Renal cortical epithelial cell (primary cell): ENCODE results near the gene PARVB. TPM values are rescaled to one million over a fixed set of nuclear protein-coding genes. Genes with fewer than 3 reads are reported as not detected.

Experiments
- DNase-seq: peaks from one replicate; pipeline ENCODE4 v3.0.0-alpha.2; 2011; ENCODE audit warnings: low read depth
- total RNA-seq: library from RNA; depleted of rRNA; stranded (reverse); fragments of >200 nt; gene quantifications from 2 replicates; pipeline ENCODE4 v1.2.3, GENCODE V29; 2014

The PARVB gene
- total RNA-seq, 1 donor from 2014 or later, result 20.3 TPM

DNA sequence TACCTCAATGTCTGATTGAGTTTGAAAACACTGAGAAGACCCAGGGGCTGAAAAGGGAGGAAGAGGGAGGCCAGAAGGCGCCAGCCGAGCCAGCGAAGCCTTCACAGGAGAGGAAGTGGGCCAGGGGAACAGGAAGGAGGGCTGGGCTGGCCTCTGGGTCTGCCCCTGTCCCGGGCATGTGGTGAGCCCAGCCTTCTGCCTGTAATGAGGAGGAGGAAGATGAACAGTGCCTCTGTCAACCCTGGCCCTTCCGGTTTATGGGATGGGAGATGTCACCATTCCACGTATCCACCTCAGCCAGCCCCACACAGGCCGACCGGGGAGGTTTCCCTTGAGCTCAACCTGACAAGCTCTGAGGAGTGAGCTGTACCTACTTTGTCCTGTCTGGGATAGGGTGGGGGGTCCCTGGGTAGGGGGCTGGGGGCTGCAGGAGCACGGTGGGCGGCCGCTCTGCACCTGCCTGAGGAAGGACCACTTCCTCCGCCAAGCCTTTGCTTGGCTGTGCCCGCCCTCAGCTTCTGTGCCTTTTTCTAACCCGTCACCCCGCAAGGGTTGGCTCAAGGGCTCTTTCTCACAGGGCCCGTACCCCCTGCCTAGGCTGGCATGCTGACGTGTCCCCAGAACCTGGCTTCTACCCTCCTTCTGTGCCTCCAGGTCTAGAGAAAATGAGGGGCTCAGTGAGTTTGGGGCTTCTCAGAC is 158.6 kb downstream of the PARVB start:
- no peak for DNase-seq

DNA sequence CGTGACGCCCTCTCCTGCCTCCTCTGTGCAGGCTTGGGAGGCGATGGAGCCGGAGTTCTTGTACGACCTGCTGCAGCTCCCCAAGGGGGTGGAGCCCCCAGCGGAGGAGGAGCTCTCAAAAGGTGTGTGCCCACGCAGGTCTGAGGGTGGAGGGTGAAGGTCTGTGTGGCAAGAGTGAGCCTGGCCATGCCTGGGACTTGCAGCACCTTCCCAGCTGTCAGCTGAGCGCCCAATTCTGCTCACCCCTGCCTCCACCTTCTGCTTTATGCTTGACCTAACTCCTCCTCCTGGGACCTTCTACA is 159.1 kb downstream of the PARVB start:
- DNase-seq, result no peak

DNA sequence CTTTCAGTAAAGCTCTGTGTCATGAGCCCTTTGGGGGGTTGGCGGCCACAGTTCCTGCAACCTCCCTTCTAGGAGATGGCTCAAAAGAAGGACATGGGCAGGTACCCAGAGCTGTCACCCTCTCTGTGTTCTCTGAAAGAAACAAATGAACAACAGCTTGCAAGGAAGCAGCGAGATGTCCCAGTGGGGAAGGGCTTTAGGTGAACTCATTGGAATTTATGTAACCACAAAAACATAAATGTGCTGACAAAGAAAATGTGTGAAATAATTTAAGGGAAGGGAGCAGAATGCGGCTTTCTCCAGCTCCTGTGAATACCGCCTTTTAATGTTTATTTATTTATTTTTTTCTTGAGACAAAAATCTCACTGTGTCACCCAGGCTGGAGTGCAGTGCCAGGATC is 159.9 kb downstream of the PARVB start:
- DNase-seq, result no peak

DNA sequence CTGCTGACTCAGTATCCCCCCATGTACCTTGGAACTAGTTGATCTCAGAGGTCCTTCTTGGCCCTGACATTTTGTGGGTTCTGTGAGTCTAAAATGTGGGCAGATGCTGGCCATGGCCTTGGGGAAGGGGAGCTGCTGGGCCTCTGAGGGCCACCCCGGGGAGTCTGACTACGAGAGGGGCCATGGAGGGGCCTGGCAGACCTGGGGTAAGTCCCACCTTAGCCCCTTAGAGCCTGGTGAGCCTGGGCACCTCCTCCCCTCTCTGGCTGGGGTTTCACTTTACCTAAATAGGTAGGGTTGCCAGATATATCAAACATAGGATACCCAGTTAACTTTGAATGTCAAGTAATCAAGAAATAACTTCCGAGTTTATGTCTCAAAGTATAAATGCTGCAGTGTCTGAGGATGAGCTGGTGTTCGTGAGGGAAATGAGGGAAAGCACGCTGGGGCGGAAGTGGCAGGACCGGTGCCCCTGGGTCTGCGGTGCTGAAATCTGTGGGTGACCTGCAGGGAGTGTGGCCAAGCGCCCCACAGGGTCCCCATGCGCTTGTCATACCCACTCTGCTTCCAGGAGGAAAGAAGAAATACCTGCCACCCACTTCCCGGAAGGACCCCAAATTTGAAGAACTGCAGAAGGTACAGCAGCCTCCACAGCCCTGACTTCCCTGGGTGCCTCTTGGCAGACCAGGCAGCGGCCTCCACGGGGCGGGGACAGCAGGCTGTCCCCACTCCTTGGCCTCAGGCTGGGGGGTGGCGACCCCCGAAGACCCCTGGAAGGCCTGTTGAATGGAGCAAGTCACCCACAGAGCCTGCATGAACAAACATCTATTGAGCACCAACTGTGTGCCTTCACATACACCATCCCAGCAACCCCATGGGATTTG is 161.4 kb downstream of the PARVB start:
- DNase-seq, result no peak

DNA sequence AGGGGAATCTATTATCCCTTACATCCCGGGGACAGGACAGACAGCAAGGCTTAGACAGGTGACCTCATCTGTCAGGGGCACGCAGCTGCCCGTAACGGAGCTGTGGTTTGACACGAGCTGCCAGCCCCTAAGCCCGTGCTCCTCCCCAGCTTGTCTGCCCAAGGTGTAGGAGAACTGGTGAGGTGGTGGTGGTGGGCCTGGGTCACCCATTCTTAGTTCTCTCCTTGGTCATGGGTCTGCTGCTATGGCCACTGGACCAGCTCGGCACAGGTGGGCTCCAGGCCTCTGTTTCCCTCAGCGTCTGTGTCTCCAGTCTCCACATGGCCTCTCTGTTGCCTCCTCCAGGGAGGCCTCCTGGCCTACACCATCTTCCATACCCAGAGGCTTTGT is 162.0 kb downstream of the PARVB start:
- DNase-seq, result no peak

DNA sequence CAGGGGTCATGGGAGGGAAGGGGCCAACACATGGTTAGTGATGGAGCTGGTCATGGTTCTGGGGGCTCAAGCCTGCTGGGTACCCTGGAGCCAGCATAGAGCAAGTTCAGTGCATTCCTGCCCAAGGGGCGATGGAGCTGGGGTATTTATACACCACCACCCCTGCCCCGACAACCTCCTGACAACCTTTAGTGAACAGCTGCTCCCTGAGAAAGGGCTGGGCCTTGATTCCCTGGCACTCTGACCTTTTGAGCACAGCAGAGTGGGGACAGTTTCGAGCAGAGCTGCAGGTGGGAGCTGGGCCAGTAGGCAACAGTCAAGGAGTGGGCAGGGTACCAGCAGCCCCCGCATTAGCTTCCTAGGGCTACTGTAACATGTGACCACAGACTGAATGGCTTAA is 162.6 kb downstream of the PARVB start:
- DNase-seq, result no peak

DNA sequence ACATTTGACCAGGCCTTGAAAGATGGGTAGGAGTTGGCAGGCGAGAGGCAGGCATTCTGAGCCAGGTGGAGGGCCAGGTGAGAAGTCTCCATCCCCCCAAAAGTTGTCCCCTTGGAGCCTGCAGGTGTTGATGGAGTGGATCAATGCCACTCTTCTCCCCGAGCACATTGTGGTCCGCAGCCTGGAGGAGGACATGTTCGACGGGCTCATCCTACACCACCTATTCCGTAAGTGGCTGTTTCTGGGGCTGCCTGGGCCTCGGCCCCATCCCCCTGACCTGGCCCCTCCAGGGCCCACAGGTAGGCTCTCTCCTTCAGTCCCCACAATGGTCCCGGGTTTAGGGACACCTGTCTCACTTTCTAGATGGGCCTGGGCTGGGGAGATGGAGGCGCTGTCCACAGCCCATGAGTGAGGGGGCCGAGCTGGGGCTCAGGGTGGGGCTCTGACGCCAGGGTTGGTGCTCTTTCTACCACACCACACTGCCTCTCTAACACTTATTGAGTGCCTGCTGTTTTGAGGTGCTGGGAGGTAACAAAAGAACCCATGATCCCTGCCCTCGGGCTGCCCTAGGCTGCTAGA is 163.6 kb downstream of the PARVB start:
- DNase-seq, result no peak

DNA sequence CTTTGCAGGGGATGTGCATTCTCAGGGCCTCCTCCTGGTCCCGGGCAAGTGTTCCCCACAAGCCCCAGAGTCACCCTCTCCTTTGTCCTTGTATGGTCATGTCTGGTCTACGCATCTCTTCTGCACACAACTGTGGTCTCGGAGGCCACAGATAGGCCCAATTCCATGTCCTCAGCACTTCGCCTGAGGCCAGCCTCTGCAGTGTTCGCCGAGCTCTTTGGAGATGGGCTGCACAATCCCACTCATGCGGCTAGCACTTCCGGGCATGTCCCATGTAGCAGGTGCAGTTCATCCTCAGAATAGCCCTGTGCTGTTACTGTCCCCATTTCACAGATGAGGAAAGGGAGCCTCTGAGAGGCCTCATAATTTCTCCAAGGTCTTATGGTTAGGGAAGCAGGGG is 164.2 kb downstream of the PARVB start:
- DNase-seq, result no peak

DNA sequence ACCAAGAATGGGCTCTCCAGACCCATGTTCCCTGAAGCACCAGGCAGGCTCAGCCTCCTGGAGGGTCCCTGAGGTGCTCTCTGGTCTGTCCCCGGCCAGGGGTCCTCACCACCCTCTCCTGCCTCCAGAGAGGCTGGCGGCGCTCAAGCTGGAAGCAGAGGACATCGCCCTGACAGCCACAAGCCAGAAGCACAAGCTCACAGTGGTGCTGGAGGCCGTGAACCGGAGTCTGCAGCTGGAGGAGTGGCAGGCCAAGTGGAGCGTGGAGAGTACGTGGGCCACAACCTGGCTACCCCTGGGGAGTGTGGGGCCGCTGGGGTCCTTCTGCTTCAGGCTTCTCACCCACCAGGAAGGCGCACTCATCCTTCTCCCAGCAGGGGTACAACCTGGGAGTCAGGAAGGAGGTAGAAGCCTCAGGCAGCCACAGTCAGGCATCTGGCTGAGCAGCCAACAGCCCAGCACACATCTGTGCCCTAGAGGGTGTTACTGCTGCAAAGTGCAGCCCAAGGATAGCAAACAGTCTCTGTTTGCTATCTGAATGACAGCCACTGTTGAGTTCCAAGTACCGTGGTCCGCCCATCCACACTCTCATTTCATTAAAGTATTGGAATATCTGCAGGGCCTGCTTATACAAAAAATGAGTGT is 165.0 kb downstream of the PARVB start:
- no peak for DNase-seq

DNA sequence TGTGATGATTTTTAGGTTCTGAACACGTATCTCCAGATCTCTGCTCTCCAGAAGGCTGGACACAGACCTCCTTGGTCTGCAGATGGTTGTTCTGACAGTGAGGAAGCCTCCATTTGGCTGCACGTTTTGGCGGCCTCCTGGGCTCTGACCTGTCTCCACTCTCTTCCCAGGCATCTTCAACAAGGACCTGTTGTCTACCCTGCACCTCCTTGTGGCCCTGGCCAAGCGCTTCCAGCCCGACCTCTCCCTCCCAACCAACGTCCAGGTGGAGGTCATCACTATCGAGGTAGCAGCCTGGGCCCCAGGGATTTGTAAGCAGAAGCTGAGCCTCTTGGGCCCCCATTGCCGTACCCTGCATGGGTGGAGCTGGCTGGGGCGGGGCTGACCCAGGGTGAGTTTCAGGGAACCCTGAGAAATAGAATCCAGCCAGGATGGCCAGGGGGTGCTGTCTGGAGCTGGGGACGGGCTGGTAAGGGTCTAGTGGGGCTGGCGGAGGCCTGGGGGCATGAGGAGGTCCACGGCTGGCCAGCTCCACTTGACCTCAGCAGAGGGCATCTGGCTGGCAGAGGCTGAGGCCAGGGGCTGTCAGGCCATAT is 166.4 kb downstream of the PARVB start:
- no peak for DNase-seq

DNA sequence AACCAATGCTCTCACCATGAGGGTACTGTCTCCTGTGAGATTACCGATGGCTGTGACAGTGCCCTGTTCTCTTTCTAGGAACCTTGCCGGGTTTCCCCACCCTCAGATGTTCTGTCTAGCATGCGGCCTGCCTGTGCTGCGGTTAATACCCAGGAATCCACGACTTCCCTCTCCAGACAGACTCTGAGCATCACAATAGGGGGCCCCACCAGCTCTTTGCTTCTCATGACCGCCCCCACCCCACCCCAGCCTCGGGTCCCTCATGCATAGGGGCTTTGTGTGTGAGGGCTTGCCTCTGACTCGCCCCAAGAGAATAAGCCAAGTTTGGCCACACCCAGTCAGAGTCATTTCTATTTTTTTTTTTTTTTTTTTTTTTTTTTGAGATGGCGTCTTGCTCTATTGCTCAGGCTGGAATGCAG is 166.9 kb downstream of the PARVB start:
- DNase-seq, result peak; percentile 1

DNA sequence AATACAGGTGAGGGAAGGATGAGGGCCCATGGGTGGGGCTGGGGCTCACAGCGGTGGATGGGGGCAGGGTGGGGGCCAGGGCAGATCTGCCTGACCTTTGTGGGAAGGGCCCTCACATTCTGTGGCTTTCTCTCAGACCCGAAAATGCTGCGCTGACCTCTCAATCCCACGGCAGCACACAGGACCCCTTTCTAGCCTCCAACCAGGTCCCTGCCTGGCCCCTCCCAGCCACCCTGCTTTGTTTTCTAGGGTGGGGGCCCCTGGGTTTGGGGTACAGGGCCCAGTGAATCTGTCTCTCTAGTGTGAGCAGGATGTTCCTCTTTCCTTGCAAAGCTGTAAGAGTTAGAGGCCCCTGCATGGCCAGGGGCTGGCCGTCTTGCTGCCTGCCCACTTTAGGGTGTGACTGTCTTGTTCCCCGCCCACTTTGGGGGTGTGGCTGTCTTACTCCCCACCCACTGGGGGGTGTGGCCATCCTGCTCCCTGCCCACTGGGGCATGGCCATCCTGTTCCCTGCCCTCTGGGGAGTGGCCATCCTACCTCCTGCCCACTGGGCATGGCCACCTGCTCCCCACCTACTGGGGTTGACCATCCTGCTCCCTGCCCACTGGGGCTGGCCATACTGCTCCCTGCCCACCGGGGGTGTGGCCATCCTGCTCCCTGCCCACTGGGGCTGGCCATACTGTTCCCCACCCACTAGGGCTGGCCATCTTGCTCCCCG is 168.2 kb downstream of the PARVB start:
- no peak for DNase-seq

DNA sequence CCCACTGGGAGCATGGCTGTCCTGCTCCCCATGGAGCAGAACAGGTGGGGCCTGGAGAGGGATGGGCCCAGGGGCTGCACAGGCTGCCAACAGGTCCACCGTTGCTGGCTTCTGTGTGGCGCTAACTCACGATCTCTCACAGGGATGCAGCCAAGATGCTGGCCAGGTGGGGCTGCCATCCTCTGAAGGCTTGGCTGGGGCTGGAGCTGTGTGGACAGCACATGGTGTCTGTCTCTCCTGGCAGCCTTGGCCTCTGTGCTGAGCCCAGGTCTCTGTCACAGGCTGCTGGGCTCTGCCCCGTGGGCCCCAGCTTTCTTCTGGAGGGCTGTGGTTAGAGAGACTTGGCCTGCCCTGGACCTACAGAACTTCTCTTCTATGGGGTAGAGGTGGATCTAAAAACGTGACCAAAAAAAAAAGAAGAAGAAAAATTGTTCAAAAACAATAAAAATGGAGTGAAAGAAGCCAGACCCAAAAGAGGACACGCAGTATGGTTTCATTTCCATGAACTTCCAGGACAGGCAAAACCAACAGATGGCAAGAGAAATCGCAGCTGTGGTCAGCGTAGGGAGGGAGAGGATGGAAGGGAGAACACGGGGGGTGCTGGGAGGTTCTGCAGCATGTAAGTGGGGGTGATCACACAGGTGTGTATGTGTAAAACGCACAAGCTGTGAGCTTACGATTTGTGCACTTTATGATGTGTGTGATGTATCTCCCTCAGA is 168.9 kb downstream of the PARVB start:
- DNase-seq, result no peak

DNA sequence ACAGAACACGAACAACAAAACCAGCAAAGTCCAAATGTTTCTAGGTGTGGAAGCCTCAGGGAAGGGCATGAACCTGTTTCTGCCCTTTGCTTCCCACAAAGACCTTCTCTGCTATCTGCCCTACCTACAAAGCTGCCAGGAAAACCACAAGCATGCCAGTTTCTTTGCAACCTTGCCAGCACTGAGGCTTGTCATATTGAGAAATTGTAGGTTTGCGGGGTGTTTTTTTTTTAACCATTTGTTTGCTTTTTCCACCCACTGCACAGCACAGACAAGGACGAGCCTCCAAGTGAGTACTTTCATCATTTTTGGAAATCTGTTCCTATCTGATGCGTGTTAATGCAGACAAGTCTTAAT is 169.4 kb downstream of the PARVB start:
- DNase-seq, result peak; percentile 28

DNA sequence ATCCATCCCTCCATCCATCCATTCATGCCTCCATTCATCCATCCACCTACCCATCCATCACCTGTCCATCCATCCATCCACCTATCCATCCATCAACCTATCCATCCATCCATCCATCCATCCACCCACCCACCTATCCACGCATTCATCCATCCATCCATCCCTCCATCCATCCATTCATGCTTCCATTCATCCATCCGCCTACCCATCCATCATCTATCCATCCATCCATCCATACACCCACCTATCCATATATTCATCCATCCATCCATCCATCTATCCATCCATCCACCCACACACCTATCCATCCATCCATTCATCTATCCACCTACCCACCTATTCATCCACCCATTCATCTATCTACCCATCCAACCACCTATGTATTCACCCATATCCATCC is 170.5 kb downstream of the PARVB start:
- DNase-seq, result no peak

DNA sequence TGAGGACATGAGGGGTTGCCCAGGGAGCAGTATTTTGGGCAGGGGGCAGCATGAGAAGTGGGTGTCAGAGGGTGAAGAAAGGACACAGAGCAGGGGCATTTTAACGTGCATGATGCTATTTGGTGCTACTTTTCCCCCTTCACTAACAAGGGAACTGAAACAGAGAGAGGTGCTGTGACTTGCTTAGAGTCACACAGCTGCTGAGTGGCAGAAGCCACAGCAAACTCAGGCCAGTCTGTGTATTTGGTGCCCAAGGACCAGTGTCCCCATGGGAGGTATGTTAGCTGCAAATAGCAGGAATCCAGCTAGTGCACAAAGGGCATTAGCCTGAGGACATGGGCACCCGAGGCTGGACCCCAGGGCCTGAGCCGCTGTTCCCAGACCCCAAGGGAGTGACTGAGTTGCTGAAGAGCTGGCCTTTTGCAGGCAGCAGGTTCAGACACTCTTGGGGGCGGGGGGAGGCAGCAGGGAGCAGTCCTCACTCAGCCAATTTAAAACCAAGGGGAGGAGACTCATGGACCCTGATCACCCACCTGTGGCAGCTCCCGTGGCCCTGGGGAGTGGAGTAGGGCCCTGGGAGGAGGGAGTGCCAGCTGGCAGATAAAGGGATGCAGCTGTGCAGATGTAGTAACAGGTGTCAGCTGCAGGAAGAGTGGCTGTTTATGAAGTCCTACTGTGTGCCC is 171.2 kb downstream of the PARVB start:
- DNase-seq, result no peak

DNA sequence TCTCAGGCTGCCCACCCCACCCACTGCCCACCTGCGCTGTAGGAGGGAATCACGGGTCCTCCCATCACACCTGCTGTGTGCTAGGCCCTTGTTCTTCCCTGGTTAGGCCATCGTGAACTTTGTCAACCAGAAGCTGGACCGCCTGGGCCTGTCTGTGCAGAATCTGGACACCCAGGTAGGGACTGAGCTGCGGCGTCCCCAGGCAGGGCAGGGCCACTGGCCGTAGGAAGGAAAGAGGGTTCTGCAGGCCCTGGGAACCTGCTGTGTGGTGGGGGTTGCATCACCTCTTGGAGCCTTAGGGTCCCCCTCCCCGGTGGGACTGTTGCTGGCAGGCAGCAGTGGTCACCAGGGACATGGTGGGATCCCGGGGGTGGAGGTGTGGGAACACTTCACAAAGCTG is 172.1 kb downstream of the PARVB start:
- DNase-seq, result no peak

DNA sequence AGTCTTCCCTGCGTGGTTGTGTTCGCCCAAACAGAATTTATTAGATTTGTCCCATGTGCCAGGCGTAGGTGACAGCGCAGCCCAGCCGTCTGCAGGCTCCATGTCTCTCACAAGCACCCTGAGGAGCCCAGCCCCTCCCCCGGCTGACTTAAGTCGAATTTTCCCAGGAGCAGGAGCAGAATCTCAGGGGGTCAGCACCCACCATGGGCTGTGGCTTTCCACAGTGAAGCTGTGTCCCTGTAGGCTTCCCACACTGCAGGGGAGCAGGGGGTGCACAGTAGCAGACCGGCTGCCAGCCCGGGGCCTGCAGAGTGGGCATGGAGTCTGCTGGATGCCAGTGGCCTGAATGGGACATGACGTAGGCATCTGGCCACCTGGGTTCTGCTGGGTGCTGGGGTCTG is 172.6 kb downstream of the PARVB start:
- DNase-seq, result no peak

DNA sequence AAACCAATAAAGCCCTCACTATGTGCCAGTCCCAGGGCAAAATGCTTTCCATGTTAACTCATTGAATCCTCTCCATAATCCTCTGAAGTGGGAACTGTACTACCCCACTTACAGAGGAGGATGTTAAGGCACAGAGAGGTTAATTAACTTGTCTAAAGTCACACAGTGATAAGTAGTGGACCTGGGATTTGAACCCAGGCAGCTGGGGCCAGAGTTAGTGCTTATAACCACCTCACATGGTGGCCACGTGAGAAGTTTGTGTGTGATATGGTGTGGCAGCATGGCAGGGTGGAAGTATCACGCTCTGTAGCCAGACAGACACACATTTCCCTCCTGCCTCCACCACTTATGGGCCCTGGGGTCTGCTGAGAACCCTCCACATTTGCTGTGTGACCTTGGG is 173.2 kb downstream of the PARVB start:
- DNase-seq, result no peak

DNA sequence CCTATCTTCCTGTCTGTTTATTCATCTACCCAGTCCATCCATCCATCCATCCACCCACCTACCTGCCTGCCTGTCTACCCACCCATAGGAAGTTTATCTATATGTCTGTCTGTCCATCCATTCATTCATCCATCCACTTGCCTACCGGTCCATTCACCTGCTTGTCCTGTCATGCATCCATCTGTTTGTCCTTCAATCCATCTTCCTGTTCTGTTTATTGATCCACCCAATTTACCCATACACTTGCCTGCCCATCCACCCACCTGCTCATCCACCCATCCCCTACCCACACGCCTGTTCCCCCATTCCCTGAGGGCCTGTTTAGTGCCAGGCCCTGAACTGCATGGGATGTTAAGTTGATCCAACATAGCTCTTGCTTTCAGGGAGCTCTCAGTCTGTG is 175.1 kb downstream of the PARVB start:
- no peak for DNase-seq
